SIG-M5 treated with dmso at 0.1 percent for 504 hours (cell line): ENCODE results near the gene JAGN1.
"Not testable (repeated sequence)": the region's sequence is repeated elsewhere in the genome, so short reads cannot be mapped to it uniquely, and the experiment has no call there.

Source experiments
- DNase-seq: peaks from one replicate; lab custom pipeline; 2025; ENCODE audit not compliant: unreplicated experiment; lab: John Stamatoyannopoulos, UW

The JAGN1 gene

GRCh38 chr3:9866639-9867038 lies 23.8 kb upstream of the JAGN1 start:
- DNase-seq = no peak

DNA sequence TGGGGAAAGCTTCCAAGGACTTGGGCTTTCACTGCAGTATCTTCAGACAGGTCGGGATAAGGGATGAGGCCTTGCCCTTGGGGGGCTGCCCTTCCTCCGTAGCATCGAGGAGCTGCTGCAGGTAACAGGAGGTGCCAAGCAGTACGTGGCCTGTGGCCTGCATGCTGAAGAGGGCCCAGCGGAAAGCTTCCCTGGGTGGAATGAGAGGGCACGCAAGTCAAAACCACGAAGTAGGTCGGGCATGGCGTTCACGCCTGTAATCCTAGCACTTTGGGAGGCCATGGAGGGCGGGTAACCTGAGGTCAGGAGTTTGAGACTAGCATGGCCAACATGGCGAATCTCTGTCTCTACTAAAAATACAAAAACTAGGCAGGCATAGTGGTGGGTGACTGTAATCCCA lies 23.3 kb upstream of the JAGN1 start:
- no peak for DNase-seq

DNA sequence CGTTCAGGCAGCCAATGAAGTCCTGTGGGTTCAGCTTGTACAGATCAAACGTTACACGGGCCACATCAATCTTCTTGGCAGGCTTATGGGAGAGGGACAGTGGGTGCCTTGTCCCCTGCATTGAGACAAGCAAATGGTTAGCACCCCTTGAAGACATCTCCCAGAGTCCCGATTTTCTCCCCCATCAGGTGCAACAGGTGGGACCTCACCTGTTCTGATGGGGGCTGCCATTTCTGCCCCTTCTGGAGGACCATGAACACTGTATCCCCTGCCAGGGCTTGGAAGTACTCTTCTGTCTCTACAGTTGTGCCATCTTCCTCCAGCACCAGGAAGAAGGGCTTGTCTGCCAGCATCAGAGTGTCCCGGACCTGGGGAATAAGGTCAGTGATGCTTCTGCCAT lies 20.5 kb upstream of the JAGN1 start:
- no peak for DNase-seq

- DNase-seq = no peak
Observed at GRCh38 chr3:9870978-9871377, 19.4 kb upstream of the JAGN1 start.

DNA sequence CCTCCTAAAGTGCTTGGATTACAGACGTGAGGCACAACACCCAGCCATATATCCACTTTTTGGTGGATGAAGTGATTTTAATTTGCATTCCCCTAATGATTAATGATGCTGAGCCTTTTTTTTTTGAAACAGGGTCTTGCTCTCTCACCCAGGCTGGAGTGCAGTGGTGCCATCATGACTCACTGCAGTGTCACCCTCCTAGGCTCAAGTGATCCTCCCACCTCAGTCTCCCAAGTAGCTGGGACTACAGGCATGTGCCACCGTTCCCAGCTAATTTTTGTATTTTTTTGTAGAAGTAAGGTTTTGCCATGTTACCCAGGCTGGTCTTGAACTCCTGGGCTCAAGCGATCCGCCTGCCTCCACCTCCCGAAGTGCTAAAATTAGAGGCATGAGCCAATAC lies 18.3 kb upstream of the JAGN1 start:
- not testable (repeated sequence) for DNase-seq

- no peak for DNase-seq
Observed at GRCh38 chr3:9875448-9875847, 15.0 kb upstream of the JAGN1 start.

GRCh38 chr3:9876255-9876654 lies 14.2 kb upstream of the JAGN1 start:
- not testable (repeated sequence) for DNase-seq

- DNase-seq = no peak
Observed at GRCh38 chr3:9876991-9877390, 13.4 kb upstream of the JAGN1 start.

DNA sequence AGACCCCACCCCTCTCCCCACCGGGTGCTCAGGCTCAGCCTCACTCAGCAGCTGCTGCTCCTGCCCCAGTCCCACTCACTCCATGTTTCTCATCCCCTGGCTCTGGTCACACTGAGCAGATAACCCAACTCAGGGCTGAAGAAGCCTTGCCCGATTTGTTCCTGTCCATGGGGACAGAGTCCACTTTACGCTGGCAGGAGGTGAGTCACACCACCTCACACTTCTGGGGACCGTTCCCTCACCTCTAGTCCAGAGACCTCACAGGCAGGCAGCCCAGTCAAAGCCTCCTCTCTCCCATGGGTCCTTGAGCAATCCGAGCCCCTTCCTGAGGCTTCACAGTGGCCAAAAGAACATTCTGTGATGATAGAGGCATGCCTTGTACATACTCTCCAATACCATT lies 11.7 kb upstream of the JAGN1 start:
- no peak for DNase-seq

DNA sequence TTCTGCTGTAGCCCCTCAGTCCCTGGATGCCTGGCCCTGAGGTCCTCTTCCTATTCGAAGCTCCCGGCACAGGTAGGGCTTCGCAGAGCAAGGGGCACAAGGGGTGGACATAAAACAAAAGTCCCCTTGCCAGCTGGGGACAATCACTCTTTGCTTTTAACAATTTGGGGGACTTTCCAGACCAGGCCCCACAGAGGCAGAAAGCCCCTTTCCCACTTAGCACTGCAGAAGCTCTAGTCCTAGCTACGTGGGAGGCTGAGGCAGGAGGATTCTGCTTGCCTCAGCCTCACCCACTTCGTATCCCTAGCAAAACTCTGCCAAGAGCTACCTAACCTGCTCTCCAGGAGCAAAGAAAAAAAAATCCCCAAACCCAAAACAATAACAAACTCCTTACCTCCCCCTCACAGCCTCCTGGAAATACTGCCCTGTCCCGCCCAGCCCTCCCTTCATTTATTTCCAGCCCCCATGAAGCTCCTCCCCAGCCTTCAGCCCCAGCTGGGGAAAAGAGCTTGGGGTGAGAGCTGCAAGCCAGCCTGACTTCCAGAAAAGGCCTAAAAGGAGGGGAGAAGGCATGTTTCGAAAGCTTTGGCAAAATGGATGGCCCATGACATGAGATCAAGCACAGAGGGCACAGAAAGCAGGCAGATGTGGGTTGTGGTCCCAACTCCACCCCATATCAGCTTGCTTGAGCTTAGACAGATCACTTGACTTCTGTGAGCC lies 10.4 kb upstream of the JAGN1 start, which contains the start of gene CIDEC:
Gene CIDEC, minus strand, starts transcription at position 424 of the 720 bp plus-strand sequence. CDS start 1,767 bp downstream, outside the sequence.
- no peak for DNase-seq

DNA sequence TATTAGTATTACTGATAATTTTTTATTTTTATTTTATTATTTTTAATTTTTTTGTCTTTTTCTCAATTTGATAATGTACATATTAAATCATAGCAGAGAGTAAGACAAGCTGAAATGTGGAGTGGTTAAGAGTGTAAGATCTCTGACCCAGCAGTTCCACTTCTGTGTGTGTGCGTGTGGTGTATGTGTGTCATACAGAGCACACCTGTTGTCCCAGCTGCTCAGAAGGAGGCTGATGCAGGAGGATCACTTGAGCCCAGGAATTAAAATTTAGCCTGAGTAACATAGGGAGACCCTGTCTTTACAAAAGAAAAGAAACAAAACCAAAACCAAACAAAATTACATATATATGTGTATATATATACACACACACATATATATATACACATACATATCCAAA lies 9.0 kb upstream of the JAGN1 start:
- DNase-seq = no peak

- no peak for DNase-seq
Observed at GRCh38 chr3:9883706-9884554, 6.5 kb upstream of the JAGN1 start.

- DNase-seq = peak; percentile 28
Observed at GRCh38 chr3:9884555-9885165, 5.8 kb upstream of the JAGN1 start.

- DNase-seq = no peak
Observed at GRCh38 chr3:9886328-9886727, 4.1 kb upstream of the JAGN1 start.

GRCh38 chr3:9887480-9887879 lies 2.9 kb upstream of the JAGN1 start:
- DNase-seq = peak; percentile 56

DNA sequence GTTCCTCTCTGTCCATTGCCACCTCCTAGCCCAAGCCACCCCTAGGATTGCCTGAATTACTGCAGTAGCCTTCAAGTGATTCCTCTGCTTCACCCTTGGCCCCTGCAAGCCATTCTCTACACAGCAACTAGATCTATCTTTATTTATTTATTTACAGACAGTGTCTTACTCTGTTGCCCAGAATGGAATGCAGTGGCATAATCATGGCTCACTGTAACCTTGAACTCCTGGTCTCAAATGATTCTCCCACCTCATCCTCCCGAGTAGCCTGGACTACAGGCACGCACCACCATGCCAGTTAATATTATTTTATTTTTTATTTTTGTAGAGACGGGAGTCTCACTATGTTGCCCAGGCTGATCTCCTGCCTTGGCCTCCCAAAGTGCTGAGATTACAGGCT lies 1.9 kb upstream of the JAGN1 start:
- no peak for DNase-seq

GRCh38 chr3:9889405-9889804 lies 1.0 kb upstream of the JAGN1 start:
- no peak for DNase-seq

DNA sequence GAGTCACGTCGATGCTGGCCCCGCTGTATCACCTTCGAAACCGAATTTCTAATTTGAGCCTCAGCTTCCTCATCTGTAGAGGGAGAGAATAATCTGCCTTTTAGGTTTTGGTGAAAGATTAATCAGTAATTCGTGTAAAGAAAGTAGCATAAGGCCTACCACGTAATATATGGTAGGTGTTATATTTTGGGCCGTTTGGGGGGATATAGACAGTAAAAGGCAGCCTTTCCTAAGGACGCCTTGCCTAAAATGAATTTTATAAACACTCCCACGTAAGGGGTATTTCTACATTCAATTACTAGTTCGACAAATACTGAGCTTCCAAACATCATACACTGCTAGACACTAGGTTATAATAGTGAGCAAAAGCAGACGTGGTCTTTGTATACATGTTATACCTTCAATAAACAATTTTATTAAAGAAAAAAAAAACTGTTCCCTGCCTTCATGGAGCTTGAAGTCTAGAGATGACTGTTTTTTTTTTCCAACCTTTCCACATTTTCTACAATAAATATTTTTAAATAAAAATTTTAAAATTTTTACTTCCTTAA lies 737 bp downstream of the JAGN1 start:
- peak; percentile 46 for DNase-seq

GRCh38 chr3:9893739-9894138 lies 3.3 kb downstream of the JAGN1 start:
- DNase-seq = no peak

DNA sequence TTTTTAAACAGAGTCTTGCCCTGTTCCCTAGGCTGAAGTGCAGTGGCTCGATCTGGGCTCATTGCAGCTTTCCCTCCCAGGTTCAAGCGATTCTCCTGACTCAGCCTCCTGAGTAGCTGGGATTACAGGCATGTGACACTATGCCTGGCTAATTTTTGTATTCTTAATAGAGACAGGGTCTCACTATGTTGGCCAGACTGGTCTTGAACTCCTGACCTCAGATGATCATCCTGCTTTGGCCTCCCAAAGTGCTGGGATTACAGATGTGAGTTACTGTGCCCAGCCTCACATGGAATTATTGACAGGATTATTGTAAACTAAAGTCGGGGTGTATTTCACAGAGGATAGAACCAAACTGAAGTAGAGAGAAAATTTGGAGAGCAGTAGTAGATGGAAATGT lies 5.3 kb downstream of the JAGN1 start:
- not testable (repeated sequence) for DNase-seq

DNA sequence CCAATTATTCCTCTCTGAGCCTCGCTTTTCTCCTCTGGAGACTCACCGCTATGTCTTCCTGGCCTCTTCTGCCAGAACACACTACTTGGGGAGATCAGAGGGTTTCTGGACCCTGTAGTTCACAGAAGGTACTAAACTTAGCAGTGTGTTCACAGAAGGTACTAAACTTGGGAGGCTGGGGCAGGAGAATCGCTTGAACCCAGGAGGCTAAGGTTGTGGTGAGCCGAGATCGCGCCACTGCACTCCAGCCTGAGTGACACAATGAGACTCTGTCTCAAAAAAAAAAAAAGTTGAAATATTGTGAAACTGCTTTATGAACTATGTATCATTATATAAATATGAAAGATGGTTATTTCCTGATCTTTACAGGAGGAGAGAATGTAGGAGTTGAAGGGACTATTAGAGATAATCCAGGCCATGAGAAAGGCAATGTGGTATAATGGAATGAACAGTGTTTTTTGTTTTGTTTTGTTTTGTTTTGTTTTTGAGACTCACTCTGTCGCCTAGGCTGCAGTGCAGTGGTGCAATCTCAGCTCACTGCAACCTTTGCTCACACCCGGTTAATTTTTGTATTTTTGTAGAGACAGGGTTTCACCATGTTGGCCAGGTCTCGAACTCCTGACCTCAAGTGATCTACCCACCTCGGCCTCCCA lies 6.5 kb downstream of the JAGN1 start:
- DNase-seq = not testable (repeated sequence)
